NCI-H1694 treated with DMSO at 0.1 percent for 48 hours (cell line): ENCODE results near the gene NOL11.
"Not testable (repeated sequence)": the region's sequence is repeated elsewhere in the genome, so short reads cannot be mapped to it uniquely, and the experiment has no call there.

Source experiments
- DNase-seq: peaks from one replicate; lab custom pipeline; 2025; lab: John Stamatoyannopoulos, UW

NOL11 gene

DNA sequence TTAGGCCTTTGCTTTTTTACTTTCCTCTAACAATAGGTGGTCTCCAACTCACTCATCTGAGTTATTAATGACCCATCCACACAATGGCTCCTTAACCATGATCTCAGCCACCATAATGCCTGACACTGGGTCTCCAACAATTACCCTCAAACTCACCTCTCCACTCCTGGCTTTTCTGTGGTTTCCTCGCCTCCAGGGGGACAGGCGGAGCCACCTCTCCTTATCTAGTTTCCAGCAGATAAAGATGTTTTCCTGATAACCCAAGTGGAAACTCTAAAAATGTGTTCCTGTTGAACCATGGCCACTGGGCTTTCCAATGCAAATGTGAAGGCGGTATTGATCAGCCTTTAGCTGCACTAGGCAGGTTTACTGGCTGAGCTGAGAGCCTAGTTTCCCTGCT lies 9.4 kb upstream of the NOL11 start:
- DNase-seq: no peak

DNA sequence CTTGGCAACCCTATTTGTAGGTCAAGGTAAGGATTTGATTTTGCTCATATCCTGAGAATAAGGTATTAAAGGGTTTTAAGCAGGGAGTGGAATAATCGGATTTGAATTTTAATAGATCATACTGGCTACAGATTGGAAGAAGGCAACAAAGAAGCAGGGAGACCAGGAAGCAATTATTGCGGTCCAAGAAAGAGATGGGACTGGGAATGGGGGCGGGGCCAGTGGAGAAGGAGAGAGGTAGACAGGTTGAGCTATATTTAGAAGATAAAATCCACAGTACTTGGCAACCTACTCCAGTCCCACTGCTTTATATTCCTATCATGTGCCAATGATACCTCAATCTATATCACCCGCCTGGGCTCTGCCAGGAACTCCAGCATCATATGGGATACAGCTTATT lies 5.8 kb upstream of the NOL11 start:
- DNase-seq: no peak

- DNase-seq: no peak
Measured at GRCh38 chr17:67712375-67712774, 5.4 kb upstream of the NOL11 start.

DNA sequence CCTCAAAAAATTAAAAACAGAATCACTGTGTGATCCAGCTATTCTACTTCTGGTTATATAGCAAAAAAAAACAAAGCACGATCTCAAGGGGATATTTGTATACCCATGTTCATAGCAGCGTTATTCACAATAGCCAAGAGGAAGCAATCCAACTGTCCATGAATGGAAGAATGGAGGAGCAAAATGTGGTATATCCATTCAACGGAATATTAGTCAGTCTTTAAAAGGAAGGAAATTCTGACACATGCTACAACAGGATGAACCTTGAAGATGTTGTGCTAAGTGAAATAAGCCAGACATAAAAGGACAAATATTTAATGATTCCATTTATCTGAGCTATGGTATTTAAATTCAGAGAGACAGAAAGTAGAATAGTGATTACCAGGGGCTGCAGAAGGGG lies 4.6 kb upstream of the NOL11 start:
- no peak for DNase-seq

- no peak for DNase-seq
Measured at GRCh38 chr17:67716405-67716798, 1.3 kb upstream of the NOL11 start.

- DNase-seq: no peak
Measured at GRCh38 chr17:67717192-67717623, 528 bp upstream of the NOL11 start.

GRCh38 chr17:67718325-67718941 lies 697 bp downstream of the NOL11 start:
- peak; percentile 10 for DNase-seq

GRCh38 chr17:67725373-67725791 lies 7.6 kb downstream of the NOL11 start:
- no peak for DNase-seq

DNA sequence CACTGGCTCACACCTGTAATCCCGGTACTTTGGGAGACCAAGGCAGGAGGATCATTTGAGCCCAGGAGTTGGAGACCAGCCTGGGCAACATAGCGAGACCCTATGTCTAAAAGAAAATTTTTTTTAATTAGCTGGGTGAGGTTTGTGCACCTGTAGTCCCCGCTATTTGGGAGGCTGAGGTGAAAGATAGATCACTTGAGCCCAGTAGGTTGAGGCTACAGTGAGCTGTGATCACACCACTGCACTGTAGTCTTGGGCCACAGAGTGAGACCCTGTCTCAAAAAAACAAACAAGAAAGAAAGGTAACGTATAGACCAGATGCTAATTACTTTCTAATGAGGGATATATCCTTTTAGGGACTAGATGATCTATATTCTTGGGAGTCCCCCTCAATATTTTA lies 8.1 kb downstream of the NOL11 start:
- no peak for DNase-seq

GRCh38 chr17:67727152-67728039 lies 9.7 kb downstream of the NOL11 start:
- not testable (repeated sequence) for DNase-seq

DNA sequence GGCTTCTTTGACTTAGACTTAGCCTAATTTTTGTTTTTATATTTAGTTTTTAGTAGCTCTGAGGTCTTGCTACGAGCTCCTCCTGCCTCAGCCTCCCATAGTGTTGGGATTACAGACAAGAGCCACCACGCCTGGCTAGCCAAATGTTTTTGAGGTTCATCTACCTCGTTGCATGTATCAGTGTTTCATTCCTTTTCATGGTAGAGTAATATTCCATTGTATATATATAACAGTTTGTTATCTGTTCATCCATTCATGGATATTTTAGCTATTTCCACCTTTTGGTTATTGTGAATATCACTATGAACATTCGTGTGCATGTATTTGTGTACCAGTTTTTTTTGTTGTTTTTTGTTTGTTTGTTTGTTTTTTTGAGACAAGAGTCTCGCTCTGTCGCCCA lies 12.2 kb downstream of the NOL11 start:
- no peak for DNase-seq

GRCh38 chr17:67730731-67731130 lies 13.0 kb downstream of the NOL11 start:
- DNase-seq: no peak

GRCh38 chr17:67733449-67733848 lies 15.7 kb downstream of the NOL11 start:
- no peak for DNase-seq

DNA sequence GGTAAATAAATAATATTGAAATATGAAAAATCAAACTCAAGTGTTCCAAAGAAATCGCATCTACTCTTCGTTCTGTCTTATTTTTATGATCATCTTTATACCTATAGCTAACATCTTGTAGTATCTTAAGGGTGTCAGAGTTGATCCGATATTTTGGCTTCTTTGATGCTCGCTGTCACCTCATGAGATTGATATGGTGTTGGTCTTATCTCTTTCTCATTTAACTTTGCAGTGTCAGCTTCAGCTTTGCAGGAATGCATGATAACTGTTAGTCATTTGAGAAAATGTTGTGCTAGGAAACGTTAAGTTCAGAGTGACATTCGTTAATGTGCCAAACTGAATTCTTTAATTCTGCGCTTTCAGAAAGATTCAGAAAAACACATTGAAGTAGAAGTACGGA lies 19.4 kb downstream of the NOL11 start:
- DNase-seq: no peak

GRCh38 chr17:67742025-67742424 lies 24.3 kb downstream of the NOL11 start:
- no peak for DNase-seq

DNA sequence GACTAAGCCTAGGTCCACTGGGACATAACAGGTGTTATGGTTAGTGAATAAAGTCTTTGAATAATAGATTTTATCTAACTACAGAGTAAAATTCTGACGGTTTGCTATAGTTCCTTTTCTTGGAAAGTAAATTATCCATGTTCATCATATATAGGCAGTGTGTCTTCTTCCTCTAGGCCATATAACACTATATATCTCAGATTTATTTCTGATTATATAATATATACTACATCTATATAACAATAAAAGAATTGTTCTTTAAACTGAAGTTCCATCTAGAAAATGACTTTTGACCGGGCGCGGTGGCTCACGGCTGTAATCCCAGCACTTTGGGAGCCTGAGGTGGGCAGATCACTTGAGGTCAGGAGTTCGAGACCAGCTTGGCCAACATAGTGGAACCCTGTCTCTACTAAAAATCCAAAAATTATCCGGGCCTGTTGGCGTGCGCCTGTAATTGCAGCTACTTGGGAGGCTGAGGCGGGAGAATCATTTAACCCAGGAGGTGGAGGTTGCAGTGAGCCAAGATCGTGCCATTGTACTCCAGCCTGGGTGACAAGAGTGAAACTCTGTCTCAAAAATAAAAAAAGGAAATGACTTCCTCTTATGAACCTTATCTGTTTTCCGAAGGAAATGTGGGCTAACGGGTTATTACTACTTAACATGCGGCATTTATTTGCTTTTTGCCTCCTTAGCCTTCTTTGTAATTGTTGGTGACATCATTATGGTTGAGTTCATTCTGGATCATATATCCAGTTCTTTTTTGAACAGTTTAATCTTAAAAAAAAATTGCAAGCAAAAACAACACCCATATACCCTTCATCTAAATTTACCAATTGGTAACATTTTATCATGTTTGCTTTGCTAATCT lies 29.2 kb downstream of the NOL11 start:
- no peak for DNase-seq

DNA sequence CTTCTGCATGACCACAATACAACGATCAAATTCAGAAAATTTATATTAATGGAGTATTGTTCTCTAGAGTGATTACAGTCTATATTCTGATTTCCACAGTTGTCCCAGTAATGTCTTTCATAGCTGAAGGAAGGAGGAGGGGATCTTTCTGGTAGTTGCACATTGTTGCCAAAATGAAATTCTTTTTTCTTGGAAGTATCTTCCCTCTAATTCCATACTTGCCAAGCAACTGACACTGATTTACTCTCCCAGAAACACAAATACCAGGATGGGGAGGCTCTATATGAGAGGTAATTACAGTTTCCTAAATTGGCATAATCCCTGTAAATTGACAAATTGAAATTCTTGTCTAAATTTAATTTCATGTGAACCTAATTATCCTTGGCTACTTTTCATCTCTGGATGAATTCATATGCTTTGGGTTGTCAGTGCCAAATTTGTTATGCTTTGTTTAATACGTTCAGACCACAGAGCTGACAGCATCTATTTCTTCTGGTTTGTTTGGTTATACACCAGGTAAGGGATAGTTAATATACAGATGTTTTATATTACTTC lies 30.0 kb downstream of the NOL11 start:
- no peak for DNase-seq

DNA sequence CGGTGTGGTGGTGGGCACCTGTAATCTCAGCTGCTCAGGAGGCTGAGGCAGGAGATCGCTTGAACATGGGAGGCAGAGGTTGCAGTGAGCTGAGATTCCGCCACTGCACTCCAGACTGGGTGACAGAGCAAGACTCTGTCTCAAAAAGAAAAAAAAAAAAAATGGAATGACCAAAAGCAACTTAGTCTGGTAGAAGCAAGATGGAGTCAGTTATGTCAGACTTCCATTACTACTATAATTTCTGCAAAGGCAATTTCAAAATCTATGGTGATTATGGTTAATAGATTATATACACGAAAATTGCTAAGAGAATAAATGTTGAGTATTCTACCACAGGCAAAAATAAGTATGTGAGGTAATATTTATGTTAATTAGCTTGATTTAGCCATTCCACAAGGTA lies 32.3 kb downstream of the NOL11 start:
- no peak for DNase-seq

- DNase-seq: peak; percentile 10
Measured at GRCh38 chr17:67751101-67752074, 33.7 kb downstream of the NOL11 start.

DNA sequence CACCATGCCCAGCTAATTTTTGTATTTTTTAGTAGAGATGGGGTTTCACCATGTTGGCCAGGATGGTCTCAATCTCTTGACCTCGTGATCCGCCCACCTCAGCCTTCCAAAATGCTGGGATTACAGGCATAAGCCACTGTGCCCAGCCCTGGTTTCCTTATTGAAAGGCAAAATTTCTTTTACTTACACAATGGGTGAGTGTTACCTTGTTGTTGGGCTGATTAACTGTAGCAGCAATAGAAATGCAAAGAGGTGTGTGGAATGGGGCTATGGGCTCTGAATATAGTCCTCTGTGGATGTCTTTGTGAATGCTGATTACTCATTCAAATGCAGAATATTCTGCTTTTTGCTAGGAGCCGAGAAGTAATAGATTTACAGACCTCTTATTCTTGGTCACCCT lies 34.4 kb downstream of the NOL11 start:
- DNase-seq: not testable (repeated sequence)

DNA sequence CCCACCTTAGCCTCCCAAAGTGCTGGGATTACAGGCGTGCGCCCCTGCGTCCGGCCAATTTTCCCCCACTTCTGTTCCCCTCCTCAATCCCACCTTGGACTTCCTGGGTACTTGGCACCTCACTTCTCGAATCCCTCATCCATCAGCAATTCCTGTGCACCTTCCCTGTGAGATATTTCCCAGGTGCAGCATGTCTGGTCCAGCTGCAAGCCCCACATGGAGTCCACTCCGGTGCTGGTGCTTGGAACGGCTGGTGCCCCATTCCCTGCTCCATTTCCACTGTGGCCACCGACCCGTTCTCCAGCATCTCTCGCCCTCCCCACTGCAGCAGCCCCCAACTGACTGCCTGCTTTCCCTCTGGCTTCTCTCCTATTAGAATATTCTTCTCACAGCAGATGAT lies 35.3 kb downstream of the NOL11 start:
- no peak for DNase-seq
